ENCODE data around the gene ZNF799.
"Not testable (repeated sequence)": the region's sequence is repeated elsewhere in the genome, so short reads cannot be mapped to it uniquely, and the experiment has no call there.

Gene ZNF799

DNA sequence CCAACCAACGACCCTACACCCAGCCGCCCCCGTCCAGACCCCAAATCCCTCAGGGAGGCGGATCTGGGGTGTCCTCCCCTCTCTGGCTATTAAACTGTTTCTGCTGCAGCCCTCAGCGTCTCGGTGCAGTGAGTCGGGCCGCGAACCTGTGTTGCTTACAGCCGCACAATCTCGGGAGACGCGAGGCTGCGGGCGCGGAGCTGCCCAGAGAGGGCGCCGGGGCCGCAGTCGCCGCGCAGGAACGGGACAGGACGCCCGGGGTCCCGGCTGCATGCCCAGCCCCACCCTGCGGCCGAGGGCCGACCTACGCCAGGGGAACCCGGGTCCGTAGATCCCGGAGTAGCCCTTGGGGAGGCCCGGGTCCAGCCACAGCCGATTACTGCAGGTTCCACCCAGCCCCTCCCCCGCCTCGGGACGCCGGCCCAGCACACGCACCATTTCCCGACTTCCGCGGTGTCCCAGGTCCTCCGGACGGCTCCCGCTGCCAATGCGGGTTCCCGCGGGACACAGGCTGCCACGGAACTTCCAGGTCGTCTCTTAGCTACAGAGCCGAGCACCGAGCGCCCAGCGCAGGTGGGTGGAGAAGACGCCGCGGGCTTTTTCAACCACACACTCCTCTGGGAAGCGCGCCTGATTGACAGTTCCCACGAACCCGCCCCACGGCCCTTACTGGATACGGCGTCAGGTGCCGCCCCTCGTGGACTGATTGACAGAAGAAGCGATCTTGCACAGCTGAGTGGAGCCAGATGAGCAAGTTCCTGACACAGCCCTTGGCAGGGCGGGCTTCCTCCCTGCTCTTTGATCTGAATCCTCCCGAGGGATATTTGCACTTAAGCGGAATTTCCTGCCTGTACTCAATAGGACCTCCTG is at the start of gene ZNF799:
Gene ZNF799 (minus strand): TSS at position 639 of the 870 bp plus-strand sequence. CDS start 201 bp downstream, at position 438.
- Histone ChIP-seq H3K27ac (peak within 1 kb of the TSS in 20 of 21 experiments; percentile 40 to 87 (median 80)), H3K4me3 (peak within 1 kb of the TSS; percentile 72 to 98 (median 80))

- no peak overlapping the region for H3K27ac ChIP-seq
- no peak overlapping the region for H3K4me3 ChIP-seq
Measured at GRCh38 chr19:12450844-12451243, 49.8 kb upstream of the ZNF799 start.

DNA sequence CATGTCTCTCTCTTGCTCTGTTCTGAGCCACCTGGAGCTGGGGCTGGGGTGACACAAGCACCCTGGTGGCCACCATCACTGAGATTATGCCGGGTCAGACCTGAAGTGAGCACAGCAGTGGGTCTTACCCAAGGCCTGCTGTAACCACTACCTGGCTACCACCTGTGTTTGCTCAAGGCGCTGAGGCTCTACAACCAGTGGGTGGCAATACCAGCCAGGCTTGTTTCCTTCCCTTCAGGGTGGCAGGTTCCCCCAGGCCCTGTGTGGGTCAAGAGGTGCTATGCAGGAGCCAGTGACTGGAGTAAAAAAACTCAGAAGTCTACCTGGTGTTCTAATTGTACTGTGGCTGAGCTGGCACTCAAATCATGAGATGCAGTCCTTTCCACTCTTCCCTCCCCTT is 47.7 kb upstream of the ZNF799 start:
- H3K4me3 ChIP-seq = no peak overlapping the region
- no peak overlapping the region for H3K27ac ChIP-seq

- Histone ChIP-seq H3K27ac (peak within 1 kb of the TSS in 19 of 21 experiments; percentile 44 to 86 (median 74)), H3K4me3 (peak within 1 kb of the TSS; percentile 53 to 74 (median 67))
Measured at GRCh38 chr19:12440541-12441316, 39.7 kb upstream of the ZNF799 start, which contains the start of gene ZNF443. Gene ZNF443 (minus strand): TSS chr19:12441021. CDS start chr19:12440914, 107 bp downstream.

GRCh38 chr19:12439686-12440540 is 38.8 kb upstream of the ZNF799 start:
- H3K27ac ChIP-seq = peak overlapping the region in 19 of 21 experiments; percentile 44 to 86 (median 74)
- H3K4me3 ChIP-seq = peak overlapping the region; percentile 53 to 74 (median 67)

DNA sequence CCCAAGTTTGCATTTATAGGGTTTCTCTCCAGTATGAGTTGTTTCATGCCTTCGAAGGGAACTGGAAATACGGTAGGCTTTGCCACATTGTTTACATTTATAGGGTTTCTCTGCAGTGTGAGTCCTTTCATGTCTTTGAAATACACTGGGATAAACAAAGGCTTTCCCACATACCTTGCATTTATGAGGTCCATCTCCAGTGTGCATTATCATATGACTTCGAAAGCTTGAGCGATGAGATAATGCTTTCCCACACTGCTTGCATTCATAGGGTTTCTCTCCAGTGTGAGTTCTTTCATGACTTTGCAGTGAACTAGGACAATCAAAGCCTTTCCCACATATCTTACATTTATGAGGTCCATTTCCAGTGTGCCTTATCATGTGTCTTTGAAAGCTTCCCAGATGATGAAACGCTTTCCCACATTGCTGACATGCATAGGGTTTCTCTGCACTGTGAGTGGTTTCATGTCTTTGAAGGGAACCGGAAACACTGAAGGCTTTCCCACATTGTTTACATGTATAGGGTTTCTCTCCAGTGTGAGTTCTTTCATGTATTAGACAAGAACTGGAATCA is 29.7 kb upstream of the ZNF799 start:
- H3K27ac ChIP-seq, H3K4me3 ChIP-seq: not testable (repeated sequence)

GRCh38 chr19:12425888-12426274 is 24.8 kb upstream of the ZNF799 start:
- Histone ChIP-seq H3K4me3 (no peak overlapping the region), H3K27ac (no peak overlapping the region)

DNA sequence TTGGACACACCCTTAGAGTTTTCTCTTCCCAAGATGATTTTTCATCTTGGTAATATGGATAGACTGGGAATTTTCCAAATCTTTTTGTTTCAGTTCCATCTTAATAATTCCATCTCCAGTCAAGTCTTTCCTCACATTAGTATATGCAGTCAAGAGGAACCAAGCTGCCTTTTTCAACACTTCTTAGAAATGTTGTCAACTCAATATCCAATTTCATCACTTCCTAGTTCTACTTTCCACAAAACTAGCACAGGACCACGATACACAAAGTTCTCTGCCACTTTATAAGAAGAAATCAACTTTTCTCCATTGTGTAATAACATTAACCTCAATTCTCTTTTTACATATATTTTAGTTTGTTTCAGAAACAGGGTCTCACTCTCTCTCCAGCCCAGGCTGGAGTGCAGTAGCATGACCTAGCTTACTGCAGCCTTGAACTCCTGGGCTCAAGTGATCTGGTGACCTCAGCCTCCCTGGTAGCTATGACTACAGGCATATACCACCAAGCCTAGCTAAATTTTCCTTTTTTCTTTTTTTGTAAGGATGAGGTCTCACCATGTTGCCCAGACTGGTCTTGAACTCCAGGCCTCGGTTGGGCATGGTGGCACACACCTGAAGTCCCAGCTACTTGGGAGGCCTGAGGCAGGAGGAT is 24.3 kb upstream of the ZNF799 start:
- H3K4me3 ChIP-seq = no peak overlapping the region
- H3K27ac ChIP-seq = no peak overlapping the region

- H3K27ac ChIP-seq, H3K4me3 ChIP-seq: not testable (repeated sequence)
Measured at GRCh38 chr19:12417273-12417672, 16.2 kb upstream of the ZNF799 start.

- H3K27ac ChIP-seq = no peak overlapping the region
- no peak overlapping the region for H3K4me3 ChIP-seq
Measured at GRCh38 chr19:12411893-12412292, 10.8 kb upstream of the ZNF799 start.

- peak overlapping the region in 20 of 21 experiments; percentile 40 to 87 (median 80) for H3K27ac ChIP-seq
- H3K4me3 ChIP-seq = peak overlapping the region; percentile 72 to 98 (median 80)
Measured at GRCh38 chr19:12399901-12400632, 1.0 kb downstream of the ZNF799 start.

GRCh38 chr19:12391148-12391547 is 9.9 kb downstream of the ZNF799 start:
- not testable (repeated sequence) for H3K27ac ChIP-seq, H3K4me3 ChIP-seq

DNA sequence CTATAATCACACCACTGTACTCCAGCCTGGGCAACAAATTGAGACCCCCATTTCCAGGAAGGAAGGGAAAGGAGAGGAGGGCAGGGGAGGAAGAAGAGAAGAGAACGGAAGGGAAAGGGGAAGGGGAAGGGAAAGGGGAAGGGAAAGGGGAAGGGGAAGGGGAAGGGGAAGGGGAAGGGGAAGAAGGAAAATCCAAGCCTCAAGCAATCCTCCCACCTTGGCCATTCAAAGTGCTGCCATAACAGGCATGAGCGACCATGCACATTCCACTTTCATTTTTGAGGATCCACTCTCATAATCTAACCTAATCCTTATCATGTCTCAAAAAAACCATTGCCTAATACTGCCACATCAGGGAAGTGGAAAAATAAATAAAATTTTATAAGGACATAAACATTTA is 14.7 kb downstream of the ZNF799 start:
- H3K27ac ChIP-seq = not testable (repeated sequence)

DNA sequence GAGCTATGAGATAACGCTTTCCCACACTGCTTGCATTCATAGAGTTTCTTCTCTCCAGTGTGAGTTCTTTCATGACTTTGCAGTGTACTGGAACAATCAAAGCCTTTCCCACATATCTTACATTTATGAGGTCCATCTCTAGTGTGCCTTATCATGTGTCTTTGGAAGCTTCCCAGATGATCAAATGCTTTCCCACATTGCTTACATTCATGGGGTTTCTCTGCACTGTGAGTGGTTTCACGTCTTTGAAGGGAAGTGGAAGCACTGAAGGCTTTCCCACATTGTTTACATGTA is 20.7 kb downstream of the ZNF799 start:
- H3K4me3 ChIP-seq = no peak overlapping the region
- no peak overlapping the region for H3K27ac ChIP-seq

More for the DNA sequence above, 14.7 kb downstream of the ZNF799 start:
- H3K4me3 ChIP-seq = not testable (repeated sequence)

- Histone ChIP-seq H3K4me3 (no peak overlapping the region), H3K27ac (no peak overlapping the region)
Measured at GRCh38 chr19:12379732-12380443, 21.2 kb downstream of the ZNF799 start.

- Histone ChIP-seq H3K4me3 (no peak overlapping the region), H3K27ac (no peak overlapping the region)
Measured at GRCh38 chr19:12374026-12374425, 27.0 kb downstream of the ZNF799 start.
